HepG2 (cell line): ENCODE data around the gene ADGRG6. TPM values are rescaled to one million over a fixed set of nuclear protein-coding genes. Genes with fewer than 3 reads are reported as not detected.
A peak's percentile ranks its signal among the peaks of the same experiment; 100 is the strongest.

Source experiments
- ATAC-seq: fragments of 200-7000 bp; cut with Tn5 transposase; 3 replicates; pipeline ENCODE4 v1.9.1; 2020; ENCODE audit warnings: mild to moderate bottlenecking, moderate library complexity
- BruUV-seq: library from RNA; stranded (reverse); fragments of 400-500 nt; replicated peaks from 2 replicates; lab custom pipeline; 2021; lab: Mats Ljungman, UMichigan
- CTCF ChIA-PET: fragments of 300-600 bp; formaldehyde crosslinking; extraction: SDS; loops from one replicate; lab custom pipeline; 2021; ENCODE audit warnings: low total read pairs, inconsistent platforms, low intra/inter-chr PET ratio; lab: Yijun Ruan, JAX
- POLR2A ChIA-PET: fragments of 350-600 bp; sonication (Branson Sonifier 250); formaldehyde crosslinking; loops from one replicate; lab custom pipeline; 2020; ENCODE audit warnings: antibody characterized with exemption, inconsistent platforms; lab: Yijun Ruan, JAX
- DNase-seq: peaks from one replicate; pipeline ENCODE4 v3.0.0-alpha.2; 2015; ENCODE audit warnings: low spot score
- FAIRE-seq: peaks from 3 replicates; lab custom pipeline; 2011; peaks lifted over from hg19 to GRCh38; lab: Jason Lieb, UNC
- H2AFZ ChIP-seq: one replicate; pipeline ENCODE4 v1.6.1; 2011; ENCODE audit warnings: low read length, inconsistent platforms
- H3K27ac ChIP-seq: fragments of 300-600 bp; 3 replicates; pipeline ENCODE4 v1.8.0; 2011; ENCODE audit warnings: mixed run types, mild to moderate bottlenecking, mixed read lengths, low read length, inconsistent platforms; ENCODE audit not compliant: insufficient read depth; ENCODE audit errors: extremely low read length
- H3K27me3 ChIP-seq, 2 experiments: fragments of 200-600 bp in 1 of 2; 2 replicates in 1 of 2; 3 replicates in 1 of 2; pipeline versions ENCODE4 v1.6.0 to v1.8.0; 2011; ENCODE audit warnings: low read length in 2 of 2, mild to moderate bottlenecking in 2 of 2, moderate library complexity in 2 of 2, inconsistent platforms in 1 of 2; ENCODE audit not compliant: insufficient read depth in 2 of 2, control insufficient read depth in 1 of 2
- H3K36me3 ChIP-seq, 2 experiments: fragments of 200-600 bp in 1 of 2; replicated peaks in 1 of 2; 2 replicates in 1 of 2; 3 replicates in 1 of 2; pipeline versions ENCODE4 v1.5.1 to v1.8.0; 2011; ENCODE audit warnings: low read length in 2 of 2, inconsistent platforms in 1 of 2; ENCODE audit not compliant: insufficient read depth in 2 of 2, control insufficient read depth in 1 of 2
- H3K4me1 ChIP-seq: 2 replicates; pipeline ENCODE4 v1.5.1; 2012; ENCODE audit warnings: low read length, inconsistent platforms; ENCODE audit not compliant: insufficient read depth
- H3K4me2 ChIP-seq: 2 replicates; pipeline ENCODE4 v1.6.0; 2011; ENCODE audit warnings: low read depth, low read length, inconsistent platforms
- H3K4me3 ChIP-seq, 3 experiments: fragments of 200-600 bp in 1 of 3; sonication (generic), shearing (Covaris generic) in 1 of 3; replicated peaks in 1 of 3; 2 replicates each; pipeline ENCODE4 v1.5.1; 2011 to 2016; ENCODE audit warnings: low read length in 3 of 3, inconsistent platforms in 2 of 3, low read depth in 2 of 3, mild to moderate bottlenecking in 2 of 3, control low read depth in 1 of 3, mixed read lengths in 1 of 3; ENCODE audit not compliant: insufficient read depth in 1 of 3
- H3K79me2 ChIP-seq: one replicate; pipeline ENCODE4 v1.6.1; 2011; ENCODE audit warnings: low read length, inconsistent platforms; ENCODE audit not compliant: insufficient read depth
- H3K9ac ChIP-seq: 2 replicates; pipeline ENCODE4 v1.6.0; 2011; ENCODE audit warnings: mild to moderate bottlenecking, low read depth, low read length, inconsistent platforms; ENCODE audit not compliant: insufficient read depth
- H3K9me3 ChIP-seq: 2 replicates; pipeline ENCODE4 v1.5.1; 2012; ENCODE audit warnings: mild to moderate bottlenecking, low read length
- H4K20me1 ChIP-seq: 2 replicates; pipeline ENCODE4 v1.6.0; 2011; ENCODE audit warnings: inconsistent platforms, mild to moderate bottlenecking, low read length, moderate library complexity; ENCODE audit not compliant: insufficient read depth
- CREB1 ChIP-seq, 2 experiments: fragments of 450-650 bp in 1 of 2; IDR thresholded peaks; 2 replicates each; pipeline ENCODE4 v1.6.1; 2016 to 2017; ENCODE audit warnings: control low read depth in 1 of 2, mild to moderate bottlenecking in 1 of 2, missing compliant biosample characterization in 1 of 2, missing genetic modification characterization in 1 of 2
- EHMT2 ChIP-seq: fragments of 200-600 bp; sonication (generic); IDR thresholded peaks from 2 replicates; pipeline ENCODE4 v1.7.0; 2017; ENCODE audit warnings: antibody characterized with exemption, low read depth, low read length, borderline replicate concordance
- GABPA ChIP-seq, 2 experiments: IDR thresholded peaks; 2 replicates each; pipeline ENCODE4 v1.6.1; 2011 to 2016; ENCODE audit warnings: low read depth in 2 of 2, low read length in 1 of 2, missing biosample characterization in 1 of 2, missing genetic modification characterization in 1 of 2
- MED8 ChIP-seq: sonication (generic); formaldehyde crosslinking; IDR thresholded peaks from 2 replicates; pipeline ENCODE4 v1.8.1; 2023; ENCODE audit warnings: mild to moderate bottlenecking, missing genetic modification reagents; ENCODE audit not compliant: insufficient replicate concordance
- TMF1 ChIP-seq: sonication (generic); formaldehyde crosslinking; IDR thresholded peaks from 2 replicates; pipeline ENCODE4 v1.8.1; 2022; ENCODE audit warnings: low read depth, missing genetic modification reagents
- ZNF569 ChIP-seq: sonication (generic); formaldehyde crosslinking; IDR thresholded peaks from 2 replicates; pipeline ENCODE4 v1.5.0; 2020; ENCODE audit warnings: mild to moderate bottlenecking, missing genetic modification reagents, moderate library complexity, borderline replicate concordance
- WGBS: methylation state at CpG from one replicate; pipeline ENCODE4 v1.1.6; 2017; ENCODE audit warnings: low lambda C conversion rate; 5-methylcytosine and 5-hydroxymethylcytosine counted together
- in situ Hi-C: cut with HindIII; loops from 2 replicates; pipeline ENCODE4 v1.10.0; 2017; ENCODE audit warnings: low pct_unique_long_range_greater_than_20kb; ENCODE audit not compliant: extremely low pct_ligation_motif_present
- intact Hi-C: fragments of 100-400 bp; cut with micrococcal nuclease; formaldehyde crosslinking; loops from one replicate; pipeline ENCODE4 v1.10.0; 2022; ENCODE audit not compliant: unreplicated experiment
- polyA plus RNA-seq, 8 experiments: library from polyadenylated mRNA; depleted of rRNA in 3 of 8; stranded (reverse) in 7 of 8; unstranded in 1 of 8; fragments of >200 nt; fragmentation: Illumina TruSeq in 4 of 8; extraction: Trizol in 4 of 8; gene quantifications; 2 replicates each; pipeline versions ENCODE4 v1.2.1 to v1.2.3, GENCODE V29; 2011 to 2016; ENCODE audit warnings: low read depth in 4 of 8, missing spikeins in 1 of 8, mixed read lengths in 1 of 8; ENCODE audit not compliant: insufficient read depth in 1 of 8
- total RNA-seq, 5 experiments: library from RNA; depleted of rRNA; stranded (reverse); fragments of >200 nt; fragmentation: Illumina TruSeq; extraction: Trizol; gene quantifications; 2 replicates each; pipeline ENCODE4 v1.2.3, GENCODE V29; 2016; ENCODE audit warnings: low read depth in 1 of 5
- TF ChIP-seq, protein P1 (sequence below): sonication (generic); formaldehyde crosslinking; conservative IDR thresholded peaks from 2 replicates; pipeline ENCODE4 v1.4.0; 2020; ENCODE audit warnings: mild to moderate bottlenecking, missing genetic modification reagents, moderate library complexity
- TF ChIP-seq, protein P2 (sequence below): sonication (generic); formaldehyde crosslinking; IDR thresholded peaks from 2 replicates; pipeline ENCODE4 v1.5.0; 2020; ENCODE audit warnings: missing genetic modification reagents
- TF ChIP-seq, protein P3 (sequence below): IDR thresholded peaks from 2 replicates; pipeline ENCODE4 v1.4.0; 2020; ENCODE audit warnings: mild to moderate bottlenecking, missing genetic modification reagents
- TF ChIP-seq, protein P4 (sequence below): sonication (generic); formaldehyde crosslinking; IDR thresholded peaks from 2 replicates; pipeline ENCODE4 v1.5.1; 2020; ENCODE audit warnings: mild to moderate bottlenecking, moderate library complexity, missing genetic modification reagents

Gene ADGRG6
- total and polyA plus RNA-seq, 2 of the 13 experiments (the other 11 are each of a cell fraction or from before 2014, with no cell fraction given), result 129 to 249 TPM

DNA sequence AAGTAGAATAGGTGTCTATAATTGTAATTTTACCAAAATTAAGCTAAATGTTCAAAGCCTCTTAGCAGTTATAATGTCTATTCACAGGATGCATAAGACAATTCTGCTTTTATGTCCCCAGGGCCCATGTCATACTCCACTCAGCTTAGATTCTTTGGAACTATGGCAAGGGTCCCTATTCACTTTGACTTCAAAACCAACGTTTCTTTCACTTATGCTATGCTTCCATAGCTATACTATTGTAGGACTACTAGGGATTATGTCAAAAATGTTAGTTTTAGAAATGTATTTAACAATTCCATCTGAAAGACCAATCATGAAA lies 15.8 kb upstream of the ADGRG6 start:
- Histone ChIP-seq H3K27ac (peak overlapping the region; percentile 84), H3K9ac (no peak overlapping the region), H3K36me3 (no peaks in the 10 kb centered on the region), H3K4me3 (peak overlapping the region in 2 of 3 experiments; percentile 27 to 55; a peak in 1 of 6 replicates), H3K79me2 (no peaks in the 10 kb centered on the region), H3K4me1 (peaks cover 44% of the 10 kb centered on the region), H3K9me3 (peaks cover 2% of the 10 kb centered on the region; the same call in 1 of the 2 replicates), H2AFZ (no peak overlapping the region), H3K4me2 (peak overlapping the region; percentile 77), H4K20me1 (no peaks in the 10 kb centered on the region), H3K27me3 (no peaks in the 10 kb centered on the region)
- intact Hi-C loops, result no loop called here
- no TSS peak for BruUV-seq
- FAIRE-seq, result no peak
- WGBS, result 12% methylated on average over 1 of the region's 1 CpG
- ChIA-PET CTCF (no interaction called here), POLR2A (interaction anchor here (0.8 to 4.4 kb wide), 11 partner anchors 11 to 139 kb away, joined by 3 to 58 read pairs (median 6); partner anchors contain the start of genes ADGRG6, NMBR and VTA1)
- peak; percentile 59 for ATAC-seq
- DNase-seq, result no peak
- in situ Hi-C loops, result no loop called here
- TF ChIP-seq, protein P1, sequence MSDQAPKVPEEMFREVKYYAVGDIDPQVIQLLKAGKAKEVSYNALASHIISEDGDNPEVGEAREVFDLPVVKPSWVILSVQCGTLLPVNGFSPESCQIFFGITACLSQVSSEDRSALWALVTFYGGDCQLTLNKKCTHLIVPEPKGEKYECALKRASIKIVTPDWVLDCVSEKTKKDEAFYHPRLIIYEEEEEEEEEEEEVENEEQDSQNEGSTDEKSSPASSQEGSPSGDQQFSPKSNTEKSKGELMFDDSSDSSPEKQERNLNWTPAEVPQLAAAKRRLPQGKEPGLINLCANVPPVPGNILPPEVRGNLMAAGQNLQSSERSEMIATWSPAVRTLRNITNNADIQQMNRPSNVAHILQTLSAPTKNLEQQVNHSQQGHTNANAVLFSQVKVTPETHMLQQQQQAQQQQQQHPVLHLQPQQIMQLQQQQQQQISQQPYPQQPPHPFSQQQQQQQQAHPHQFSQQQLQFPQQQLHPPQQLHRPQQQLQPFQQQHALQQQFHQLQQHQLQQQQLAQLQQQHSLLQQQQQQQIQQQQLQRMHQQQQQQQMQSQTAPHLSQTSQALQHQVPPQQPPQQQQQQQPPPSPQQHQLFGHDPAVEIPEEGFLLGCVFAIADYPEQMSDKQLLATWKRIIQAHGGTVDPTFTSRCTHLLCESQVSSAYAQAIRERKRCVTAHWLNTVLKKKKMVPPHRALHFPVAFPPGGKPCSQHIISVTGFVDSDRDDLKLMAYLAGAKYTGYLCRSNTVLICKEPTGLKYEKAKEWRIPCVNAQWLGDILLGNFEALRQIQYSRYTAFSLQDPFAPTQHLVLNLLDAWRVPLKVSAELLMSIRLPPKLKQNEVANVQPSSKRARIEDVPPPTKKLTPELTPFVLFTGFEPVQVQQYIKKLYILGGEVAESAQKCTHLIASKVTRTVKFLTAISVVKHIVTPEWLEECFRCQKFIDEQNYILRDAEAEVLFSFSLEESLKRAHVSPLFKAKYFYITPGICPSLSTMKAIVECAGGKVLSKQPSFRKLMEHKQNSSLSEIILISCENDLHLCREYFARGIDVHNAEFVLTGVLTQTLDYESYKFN (CRISPR knock-in tag), result no peak
- TF ChIP-seq ZNF569 (no peak), CREB1 (IDR thresholded peaks at IDR 0.05) (no peak), CREB1 (CRISPR knock-in tag; IDR thresholded peaks at IDR 0.05) (no peak), GABPA (IDR thresholded peaks at IDR 0.05; ENCODE audit: low read depth, low read length) (no peak), GABPA (CRISPR knock-in tag; IDR thresholded peaks at IDR 0.05; ENCODE audit: low read depth) (no peak), MED8 (CRISPR knock-in tag) (no peak), TMF1 (CRISPR knock-in tag) (no peak), EHMT2 (no peak)
- TF ChIP-seq, protein P2, sequence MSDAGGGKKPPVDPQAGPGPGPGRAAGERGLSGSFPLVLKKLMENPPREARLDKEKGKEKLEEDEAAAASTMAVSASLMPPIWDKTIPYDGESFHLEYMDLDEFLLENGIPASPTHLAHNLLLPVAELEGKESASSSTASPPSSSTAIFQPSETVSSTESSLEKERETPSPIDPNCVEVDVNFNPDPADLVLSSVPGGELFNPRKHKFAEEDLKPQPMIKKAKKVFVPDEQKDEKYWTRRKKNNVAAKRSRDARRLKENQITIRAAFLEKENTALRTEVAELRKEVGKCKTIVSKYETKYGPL (CRISPR knock-in tag), result no peak
- TF ChIP-seq, protein P3, sequence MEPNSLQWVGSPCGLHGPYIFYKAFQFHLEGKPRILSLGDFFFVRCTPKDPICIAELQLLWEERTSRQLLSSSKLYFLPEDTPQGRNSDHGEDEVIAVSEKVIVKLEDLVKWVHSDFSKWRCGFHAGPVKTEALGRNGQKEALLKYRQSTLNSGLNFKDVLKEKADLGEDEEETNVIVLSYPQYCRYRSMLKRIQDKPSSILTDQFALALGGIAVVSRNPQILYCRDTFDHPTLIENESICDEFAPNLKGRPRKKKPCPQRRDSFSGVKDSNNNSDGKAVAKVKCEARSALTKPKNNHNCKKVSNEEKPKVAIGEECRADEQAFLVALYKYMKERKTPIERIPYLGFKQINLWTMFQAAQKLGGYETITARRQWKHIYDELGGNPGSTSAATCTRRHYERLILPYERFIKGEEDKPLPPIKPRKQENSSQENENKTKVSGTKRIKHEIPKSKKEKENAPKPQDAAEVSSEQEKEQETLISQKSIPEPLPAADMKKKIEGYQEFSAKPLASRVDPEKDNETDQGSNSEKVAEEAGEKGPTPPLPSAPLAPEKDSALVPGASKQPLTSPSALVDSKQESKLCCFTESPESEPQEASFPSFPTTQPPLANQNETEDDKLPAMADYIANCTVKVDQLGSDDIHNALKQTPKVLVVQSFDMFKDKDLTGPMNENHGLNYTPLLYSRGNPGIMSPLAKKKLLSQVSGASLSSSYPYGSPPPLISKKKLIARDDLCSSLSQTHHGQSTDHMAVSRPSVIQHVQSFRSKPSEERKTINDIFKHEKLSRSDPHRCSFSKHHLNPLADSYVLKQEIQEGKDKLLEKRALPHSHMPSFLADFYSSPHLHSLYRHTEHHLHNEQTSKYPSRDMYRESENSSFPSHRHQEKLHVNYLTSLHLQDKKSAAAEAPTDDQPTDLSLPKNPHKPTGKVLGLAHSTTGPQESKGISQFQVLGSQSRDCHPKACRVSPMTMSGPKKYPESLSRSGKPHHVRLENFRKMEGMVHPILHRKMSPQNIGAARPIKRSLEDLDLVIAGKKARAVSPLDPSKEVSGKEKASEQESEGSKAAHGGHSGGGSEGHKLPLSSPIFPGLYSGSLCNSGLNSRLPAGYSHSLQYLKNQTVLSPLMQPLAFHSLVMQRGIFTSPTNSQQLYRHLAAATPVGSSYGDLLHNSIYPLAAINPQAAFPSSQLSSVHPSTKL (CRISPR knock-in tag), result no peak
- TF ChIP-seq, protein P4, sequence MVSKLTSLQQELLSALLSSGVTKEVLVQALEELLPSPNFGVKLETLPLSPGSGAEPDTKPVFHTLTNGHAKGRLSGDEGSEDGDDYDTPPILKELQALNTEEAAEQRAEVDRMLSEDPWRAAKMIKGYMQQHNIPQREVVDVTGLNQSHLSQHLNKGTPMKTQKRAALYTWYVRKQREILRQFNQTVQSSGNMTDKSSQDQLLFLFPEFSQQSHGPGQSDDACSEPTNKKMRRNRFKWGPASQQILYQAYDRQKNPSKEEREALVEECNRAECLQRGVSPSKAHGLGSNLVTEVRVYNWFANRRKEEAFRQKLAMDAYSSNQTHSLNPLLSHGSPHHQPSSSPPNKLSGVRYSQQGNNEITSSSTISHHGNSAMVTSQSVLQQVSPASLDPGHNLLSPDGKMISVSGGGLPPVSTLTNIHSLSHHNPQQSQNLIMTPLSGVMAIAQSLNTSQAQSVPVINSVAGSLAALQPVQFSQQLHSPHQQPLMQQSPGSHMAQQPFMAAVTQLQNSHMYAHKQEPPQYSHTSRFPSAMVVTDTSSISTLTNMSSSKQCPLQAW (CRISPR knock-in tag), result no peak
